Measurements from ENCODE around the gene KCNQ1. TPM values are rescaled to one million over a fixed set of nuclear protein-coding genes. Genes with fewer than 3 reads are reported as not detected.

KCNQ1 gene
- polyA plus RNA-seq, 1 donor from 2014 or later, result not detected

DNA sequence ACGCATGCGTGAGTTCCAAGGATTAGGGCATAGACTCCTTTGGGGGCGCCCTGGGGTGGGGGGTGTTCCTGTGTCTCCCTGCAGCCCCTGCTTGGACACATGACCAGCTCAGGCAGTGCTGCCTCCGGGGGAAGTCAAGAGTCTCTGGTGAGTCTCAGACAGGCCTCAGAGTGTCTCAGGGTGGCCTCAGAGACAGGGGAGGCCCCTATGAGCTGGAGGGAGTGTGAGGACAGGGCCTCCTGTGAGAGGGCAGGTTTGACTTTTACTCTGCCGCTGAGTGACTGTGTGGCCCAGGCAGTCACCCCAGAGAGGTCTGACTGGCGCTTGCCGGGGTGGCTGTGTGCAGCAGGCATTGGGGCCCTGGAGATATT, 296.2 kb downstream of the KCNQ1 start:
- Histone ChIP-seq H3K27me3 (ENCODE audit: insufficient read depth, low read depth, low read length) (no peaks in the 10 kb centered on the region), H3K4me3 (ENCODE audit: low read length) (no peak overlapping the region), H2AFZ (ENCODE audit: low read depth, low read length) (no peak overlapping the region), H3K27ac (ENCODE audit: low read length) (no peak overlapping the region), H3K79me2 (replicated peaks; ENCODE audit: insufficient read depth, low read length) (no peaks in the 10 kb centered on the region), H3K36me3 (ENCODE audit: insufficient read depth, low read length) (no peaks in the 10 kb centered on the region), H4K20me1 (ENCODE audit: insufficient read depth) (no peaks in the 10 kb centered on the region), H3F3A (ENCODE audit: insufficient read depth, low read length, poor library complexity, severe bottlenecking) (no peaks in the 10 kb centered on the region), H3K9me3 (ENCODE audit: low read length) (no peaks in the 10 kb centered on the region), H3K9ac (ENCODE audit: low read length) (no peak overlapping the region), H3K4me2 (ENCODE audit: low read length) (no peak overlapping the region), H3K9me2 (ENCODE audit: insufficient read depth, low read length) (no peaks in the 10 kb centered on the region)
- TF ChIP-seq POLR2AphosphoS5 (IDR thresholded peaks at IDR 0.05), result no peak
- TF ChIP-seq MXI1 (conservative IDR thresholded peaks at IDR 0.05; ENCODE audit: poor library complexity, severe bottlenecking), result no peak
- TF ChIP-seq RAD21 (conservative IDR thresholded peaks at IDR 0.05), result no peak
- TF ChIP-seq EZH2 (IDR thresholded peaks at IDR 0.05; ENCODE audit: borderline replicate concordance, insufficient read depth, low read length, poor library complexity, severe bottlenecking), result no peak
- no peak for TF ChIP-seq TAF1 (IDR thresholded peaks at IDR 0.05; ENCODE audit: low read depth)
- TF ChIP-seq EP300 (conservative IDR thresholded peaks at IDR 0.05; ENCODE audit: poor library complexity, severe bottlenecking), result no peak
- no peak for TF ChIP-seq SMC3 (conservative IDR thresholded peaks at IDR 0.05; ENCODE audit: poor library complexity)
- TF ChIP-seq, protein P1, sequence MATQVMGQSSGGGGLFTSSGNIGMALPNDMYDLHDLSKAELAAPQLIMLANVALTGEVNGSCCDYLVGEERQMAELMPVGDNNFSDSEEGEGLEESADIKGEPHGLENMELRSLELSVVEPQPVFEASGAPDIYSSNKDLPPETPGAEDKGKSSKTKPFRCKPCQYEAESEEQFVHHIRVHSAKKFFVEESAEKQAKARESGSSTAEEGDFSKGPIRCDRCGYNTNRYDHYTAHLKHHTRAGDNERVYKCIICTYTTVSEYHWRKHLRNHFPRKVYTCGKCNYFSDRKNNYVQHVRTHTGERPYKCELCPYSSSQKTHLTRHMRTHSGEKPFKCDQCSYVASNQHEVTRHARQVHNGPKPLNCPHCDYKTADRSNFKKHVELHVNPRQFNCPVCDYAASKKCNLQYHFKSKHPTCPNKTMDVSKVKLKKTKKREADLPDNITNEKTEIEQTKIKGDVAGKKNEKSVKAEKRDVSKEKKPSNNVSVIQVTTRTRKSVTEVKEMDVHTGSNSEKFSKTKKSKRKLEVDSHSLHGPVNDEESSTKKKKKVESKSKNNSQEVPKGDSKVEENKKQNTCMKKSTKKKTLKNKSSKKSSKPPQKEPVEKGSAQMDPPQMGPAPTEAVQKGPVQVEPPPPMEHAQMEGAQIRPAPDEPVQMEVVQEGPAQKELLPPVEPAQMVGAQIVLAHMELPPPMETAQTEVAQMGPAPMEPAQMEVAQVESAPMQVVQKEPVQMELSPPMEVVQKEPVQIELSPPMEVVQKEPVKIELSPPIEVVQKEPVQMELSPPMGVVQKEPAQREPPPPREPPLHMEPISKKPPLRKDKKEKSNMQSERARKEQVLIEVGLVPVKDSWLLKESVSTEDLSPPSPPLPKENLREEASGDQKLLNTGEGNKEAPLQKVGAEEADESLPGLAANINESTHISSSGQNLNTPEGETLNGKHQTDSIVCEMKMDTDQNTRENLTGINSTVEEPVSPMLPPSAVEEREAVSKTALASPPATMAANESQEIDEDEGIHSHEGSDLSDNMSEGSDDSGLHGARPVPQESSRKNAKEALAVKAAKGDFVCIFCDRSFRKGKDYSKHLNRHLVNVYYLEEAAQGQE (IDR thresholded peaks at IDR 0.05; ENCODE audit: borderline replicate concordance), result no peak
- TF ChIP-seq, protein P2, sequence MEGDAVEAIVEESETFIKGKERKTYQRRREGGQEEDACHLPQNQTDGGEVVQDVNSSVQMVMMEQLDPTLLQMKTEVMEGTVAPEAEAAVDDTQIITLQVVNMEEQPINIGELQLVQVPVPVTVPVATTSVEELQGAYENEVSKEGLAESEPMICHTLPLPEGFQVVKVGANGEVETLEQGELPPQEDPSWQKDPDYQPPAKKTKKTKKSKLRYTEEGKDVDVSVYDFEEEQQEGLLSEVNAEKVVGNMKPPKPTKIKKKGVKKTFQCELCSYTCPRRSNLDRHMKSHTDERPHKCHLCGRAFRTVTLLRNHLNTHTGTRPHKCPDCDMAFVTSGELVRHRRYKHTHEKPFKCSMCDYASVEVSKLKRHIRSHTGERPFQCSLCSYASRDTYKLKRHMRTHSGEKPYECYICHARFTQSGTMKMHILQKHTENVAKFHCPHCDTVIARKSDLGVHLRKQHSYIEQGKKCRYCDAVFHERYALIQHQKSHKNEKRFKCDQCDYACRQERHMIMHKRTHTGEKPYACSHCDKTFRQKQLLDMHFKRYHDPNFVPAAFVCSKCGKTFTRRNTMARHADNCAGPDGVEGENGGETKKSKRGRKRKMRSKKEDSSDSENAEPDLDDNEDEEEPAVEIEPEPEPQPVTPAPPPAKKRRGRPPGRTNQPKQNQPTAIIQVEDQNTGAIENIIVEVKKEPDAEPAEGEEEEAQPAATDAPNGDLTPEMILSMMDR (IDR thresholded peaks at IDR 0.05; ENCODE audit: poor library complexity, severe bottlenecking), result no peak

DNA sequence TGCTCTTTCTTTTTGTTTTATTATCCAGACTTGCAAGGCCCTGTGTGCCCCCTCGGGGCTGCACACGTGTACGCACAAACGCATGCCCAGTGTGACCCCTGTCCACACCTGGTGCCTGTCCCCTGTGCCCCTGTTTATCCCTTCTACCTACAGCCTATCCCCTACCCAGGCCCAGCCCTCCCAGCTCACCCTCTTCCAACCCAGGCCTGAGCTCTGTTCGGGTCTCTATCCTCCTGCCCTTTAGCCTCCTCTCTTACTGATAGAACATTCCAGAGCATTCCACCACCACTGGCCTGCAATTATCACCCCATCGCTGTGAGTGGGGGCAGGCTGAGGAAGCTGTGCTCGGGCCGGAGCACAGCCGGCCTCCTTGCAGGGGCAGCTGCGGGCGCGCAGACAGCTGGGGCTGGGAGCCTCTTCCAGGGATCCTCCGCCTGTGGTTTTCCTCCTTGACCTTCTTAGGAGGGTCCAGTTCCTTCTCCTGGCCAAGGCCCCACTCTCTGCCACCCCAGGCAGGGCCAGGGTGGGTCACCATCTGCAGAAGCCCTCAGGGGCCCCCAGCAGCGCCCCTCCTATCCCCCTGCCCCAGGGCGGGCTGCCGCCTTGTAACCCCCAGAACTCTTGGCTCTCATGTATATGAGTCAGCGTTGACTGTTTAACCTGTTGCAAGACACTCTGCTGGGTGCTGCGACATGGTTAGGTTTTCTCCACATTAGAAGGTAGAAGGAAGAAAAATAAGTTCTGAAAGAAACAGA, 296.7 kb downstream of the KCNQ1 start:
- Histone ChIP-seq H3K4me2 (ENCODE audit: low read length) (no peak overlapping the region), H3K27ac (ENCODE audit: low read length) (no peak overlapping the region), H3K4me3 (ENCODE audit: low read length) (no peak overlapping the region), H3K36me3 (ENCODE audit: insufficient read depth, low read length) (no peaks in the 10 kb centered on the region), H2AFZ (ENCODE audit: low read depth, low read length) (no peak overlapping the region), H3K27me3 (ENCODE audit: insufficient read depth, low read depth, low read length) (no peaks in the 10 kb centered on the region), H3K9me2 (ENCODE audit: insufficient read depth, low read length) (no peaks in the 10 kb centered on the region), H3K9ac (ENCODE audit: low read length) (no peak overlapping the region), H3K79me2 (replicated peaks; ENCODE audit: insufficient read depth, low read length) (no peaks in the 10 kb centered on the region), H3K9me3 (ENCODE audit: low read length) (no peaks in the 10 kb centered on the region), H3F3A (ENCODE audit: insufficient read depth, low read length, poor library complexity, severe bottlenecking) (no peaks in the 10 kb centered on the region), H4K20me1 (ENCODE audit: insufficient read depth) (no peaks in the 10 kb centered on the region)
- TF ChIP-seq EZH2 (IDR thresholded peaks at IDR 0.05; ENCODE audit: borderline replicate concordance, insufficient read depth, low read length, poor library complexity, severe bottlenecking) (no peak), TAF1 (IDR thresholded peaks at IDR 0.05; ENCODE audit: low read depth) (no peak), POLR2AphosphoS5 (IDR thresholded peaks at IDR 0.05) (no peak), EP300 (conservative IDR thresholded peaks at IDR 0.05; ENCODE audit: poor library complexity, severe bottlenecking) (no peak), MXI1 (conservative IDR thresholded peaks at IDR 0.05; ENCODE audit: poor library complexity, severe bottlenecking) (no peak), RAD21 (conservative IDR thresholded peaks at IDR 0.05) (no peak), SMC3 (conservative IDR thresholded peaks at IDR 0.05; ENCODE audit: poor library complexity) (no peak)
- TF ChIP-seq, protein P1 (IDR thresholded peaks at IDR 0.05; ENCODE audit: borderline replicate concordance), result no peak
- TF ChIP-seq, protein P2 (IDR thresholded peaks at IDR 0.05; ENCODE audit: poor library complexity, severe bottlenecking), result no peak

Measured in neural cell (in vitro differentiated cells).